GM12891 (cell line): ENCODE results near the gene S100Z.

Experiments
- POLR2A ChIP-seq: IDR thresholded peaks from 2 replicates; pipeline ENCODE4 v1.6.1; 2011; ENCODE audit warnings: low read depth, low read length, control low read depth
- POLR2AphosphoS5 ChIP-seq: IDR thresholded peaks from 2 replicates; pipeline ENCODE4 v1.6.1; 2011; ENCODE audit warnings: low read depth, low read length, control low read depth
- TAF1 ChIP-seq: IDR thresholded peaks from 2 replicates; pipeline ENCODE4 v1.6.1; 2011; ENCODE audit warnings: low read depth, low read length, control low read depth

DNA sequence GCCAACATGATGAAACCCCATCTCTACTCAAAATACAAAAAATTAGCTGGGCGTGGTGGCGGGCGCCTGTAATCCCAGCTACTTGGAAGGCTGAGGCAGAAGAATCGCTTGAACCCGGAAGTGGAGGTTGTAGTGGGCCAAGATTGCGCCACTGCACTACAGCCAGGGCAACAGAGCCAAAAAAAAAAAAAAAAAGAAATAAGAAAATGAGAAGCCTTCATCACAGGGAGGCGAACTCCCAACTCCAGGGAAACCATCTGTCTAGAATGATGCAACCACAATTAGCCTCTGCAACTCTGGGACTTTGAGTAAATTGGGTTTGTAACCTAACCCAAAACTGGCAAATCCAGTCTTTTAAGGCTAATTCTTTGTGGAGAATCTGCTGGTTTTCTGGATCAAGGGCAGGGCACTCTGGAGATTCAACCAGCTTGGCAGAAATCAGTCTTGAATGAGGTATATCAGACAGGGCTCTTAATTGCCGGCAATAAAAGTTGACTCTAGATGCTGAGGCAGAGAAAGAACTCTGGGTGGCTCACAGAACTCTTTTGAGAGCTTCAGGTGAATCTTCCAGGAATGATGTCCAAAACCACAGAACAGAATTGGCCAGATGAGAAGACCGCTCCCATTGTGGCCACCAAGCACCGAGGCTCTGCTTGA, 9.9 kb downstream of the S100Z start:
- TF ChIP-seq POLR2AphosphoS5 (no peak), POLR2A (no peak), TAF1 (no peak)
